SK-N-MC (cell line): Measurements from ENCODE around the gene MRM3.
"Not testable (repeated sequence)": the region's sequence is repeated elsewhere in the genome, so short reads cannot be mapped to it uniquely, and the experiment has no call there.

Experiments
- DNase-seq: peaks from one replicate; pipeline ENCODE4 v3.0.0-alpha.2; 2011; ENCODE audit warnings: low read depth, low spot score
- H3K27ac ChIP-seq: fragments of 200-600 bp; sonication (generic); 2 replicates; pipeline ENCODE4 v1.5.1; 2016; ENCODE audit warnings: mixed run types
- H3K36me3 ChIP-seq: fragments of 200-600 bp; sonication (generic); 2 replicates; pipeline ENCODE4 v1.6.1; 2017; ENCODE audit warnings: antibody characterized with exemption, low read length, mixed read lengths; ENCODE audit not compliant: insufficient read depth
- H3K4me3 ChIP-seq: fragments of 200-600 bp; sonication (generic); 2 replicates; pipeline ENCODE4 v1.5.1; 2016
- H3K9ac ChIP-seq: fragments of 200-600 bp; sonication (generic); 2 replicates; pipeline ENCODE4 v1.8.0; 2017; ENCODE audit warnings: mixed run types, mixed read lengths; ENCODE audit not compliant: insufficient read length
- H3K9me3 ChIP-seq: fragments of 200-600 bp; sonication (generic); 2 replicates; pipeline ENCODE4 v1.6.1; 2017; ENCODE audit warnings: low read depth, mild to moderate bottlenecking, antibody characterized with exemption, low read length, moderate library complexity, mixed read lengths
- EZH2 ChIP-seq: fragments of 200-600 bp; sonication (generic); IDR thresholded peaks from one replicate; pipeline ENCODE4 v1.6.1; 2017; ENCODE audit warnings: antibody characterized with exemption
- FOXP2 ChIP-seq: optimal IDR thresholded peaks from 2 replicates; pipeline ENCODE3; 2011; ENCODE audit warnings: mild to moderate bottlenecking, moderate library complexity; ENCODE audit not compliant: insufficient read depth; ENCODE audit errors: extremely low read length, control extremely low read depth
- POLR2AphosphoS5 ChIP-seq: IDR thresholded peaks from 2 replicates; pipeline ENCODE4 v1.6.1; 2012; ENCODE audit warnings: mild to moderate bottlenecking, low read depth, low read length, borderline replicate concordance

The MRM3 gene

GRCh38 chr17:773016-773415 is 9.1 kb upstream of the MRM3 start:
- Histone ChIP-seq H3K4me3 (no peak overlapping the region), H3K27ac (peak overlapping the region; percentile 70; the same call in 1 of the 2 replicates), H3K9ac (no peak overlapping the region), H3K36me3 (peaks cover 78% of the 10 kb centered on the region), H3K9me3 (no peaks in the 10 kb centered on the region)
- TF ChIP-seq FOXP2 (no peak), POLR2AphosphoS5 (no peak), EZH2 (no peak)
- DNase-seq = no peak

DNA sequence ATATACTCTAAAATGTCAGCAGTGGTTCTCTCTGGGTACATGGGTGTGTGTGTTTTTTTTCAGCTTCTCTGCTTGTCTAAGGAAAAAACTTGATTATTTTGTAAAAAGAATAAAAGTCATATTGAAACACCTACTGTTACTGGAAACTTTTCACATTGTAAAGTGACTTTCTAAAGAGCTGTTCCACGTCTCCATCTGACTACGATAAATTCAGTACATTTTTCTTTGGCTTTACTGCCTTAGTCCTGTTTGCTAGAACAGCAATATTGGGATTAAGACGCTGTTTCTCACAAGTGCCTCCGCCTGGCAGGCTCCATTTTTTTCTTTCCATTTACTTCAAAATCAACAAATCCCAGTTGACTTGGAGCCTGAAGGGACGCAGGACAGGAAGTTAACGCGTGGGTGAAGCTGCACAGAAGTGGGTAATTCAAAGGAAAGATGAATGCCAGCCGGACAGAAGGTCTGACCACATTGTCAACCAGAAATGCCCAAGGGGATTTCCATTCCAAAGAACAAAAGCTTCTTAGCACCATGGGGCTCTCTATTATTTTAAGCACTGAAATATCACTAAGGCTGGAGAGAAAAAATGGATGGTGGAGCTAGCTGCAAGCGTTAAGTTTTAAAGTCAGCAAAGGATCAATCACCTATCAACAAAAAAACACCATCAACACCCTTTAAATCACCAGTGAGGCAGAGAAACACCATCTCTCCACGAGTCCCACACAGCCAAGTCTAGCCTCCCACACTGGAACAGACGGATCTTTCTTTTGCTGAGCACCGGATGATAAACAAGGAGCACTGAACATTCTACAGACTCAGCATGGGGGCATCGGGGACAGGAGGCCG is 8.5 kb upstream of the MRM3 start:
- peaks cover 85% of the 10 kb centered on the region for H3K36me3 ChIP-seq
- no peak for DNase-seq
- peak overlapping the region; percentile 70 for H3K27ac ChIP-seq
- H3K9ac ChIP-seq = peak overlapping the region; percentile 15
- TF ChIP-seq EZH2 (no peak), FOXP2 (no peak), POLR2AphosphoS5 (no peak)
- no peaks in the 10 kb centered on the region for H3K9me3 ChIP-seq
- H3K4me3 ChIP-seq = no peak overlapping the region

DNA sequence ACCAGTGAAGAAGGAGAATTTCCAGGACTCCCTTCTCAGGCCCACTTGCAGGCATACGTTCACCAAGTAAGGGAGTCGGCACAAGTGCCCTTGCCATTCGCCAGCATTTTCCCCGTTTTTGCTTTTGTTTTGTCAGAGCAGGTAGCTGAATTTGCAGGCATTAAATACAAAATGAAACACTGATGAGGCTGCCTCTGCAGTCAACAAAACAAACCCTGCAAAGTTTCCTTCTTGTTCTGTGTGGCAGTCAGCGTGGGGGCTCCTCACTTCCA is 7.9 kb upstream of the MRM3 start:
- Histone ChIP-seq H3K9me3 (no peaks in the 10 kb centered on the region), H3K36me3 (peaks cover 88% of the 10 kb centered on the region), H3K4me3 (no peak overlapping the region), H3K9ac (peak overlapping the region; percentile 15), H3K27ac (no peak overlapping the region)
- DNase-seq = no peak
- TF ChIP-seq POLR2AphosphoS5 = no peak
- TF ChIP-seq FOXP2 = no peak
- no peak for TF ChIP-seq EZH2

DNA sequence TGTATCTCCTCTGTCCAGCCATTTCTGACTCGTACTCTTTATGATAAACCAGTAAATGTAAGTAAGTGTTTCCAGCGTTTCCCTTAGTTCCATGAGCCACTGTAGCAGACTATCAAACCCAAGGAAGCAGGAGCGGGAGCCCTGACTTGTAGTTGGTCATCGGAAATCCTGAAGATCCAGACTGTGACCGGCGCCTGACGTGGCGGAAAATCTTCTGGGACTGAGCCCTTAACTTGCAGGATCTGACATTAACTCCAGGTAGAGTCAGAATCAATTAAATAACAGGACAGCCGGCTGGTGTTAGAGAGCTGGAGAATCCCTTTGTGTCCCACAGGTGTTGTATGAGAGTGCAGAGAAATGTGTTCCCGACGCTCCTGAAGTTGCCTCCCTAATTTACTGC is 4.1 kb upstream of the MRM3 start:
- Histone ChIP-seq H3K36me3 (peaks cover 55% of the 10 kb centered on the region), H3K27ac (no peak overlapping the region), H3K4me3 (no peak overlapping the region), H3K9ac (no peak overlapping the region), H3K9me3 (no peaks in the 10 kb centered on the region)
- no peak for TF ChIP-seq EZH2
- TF ChIP-seq FOXP2 = no peak
- no peak for TF ChIP-seq POLR2AphosphoS5
- no peak for DNase-seq

DNA sequence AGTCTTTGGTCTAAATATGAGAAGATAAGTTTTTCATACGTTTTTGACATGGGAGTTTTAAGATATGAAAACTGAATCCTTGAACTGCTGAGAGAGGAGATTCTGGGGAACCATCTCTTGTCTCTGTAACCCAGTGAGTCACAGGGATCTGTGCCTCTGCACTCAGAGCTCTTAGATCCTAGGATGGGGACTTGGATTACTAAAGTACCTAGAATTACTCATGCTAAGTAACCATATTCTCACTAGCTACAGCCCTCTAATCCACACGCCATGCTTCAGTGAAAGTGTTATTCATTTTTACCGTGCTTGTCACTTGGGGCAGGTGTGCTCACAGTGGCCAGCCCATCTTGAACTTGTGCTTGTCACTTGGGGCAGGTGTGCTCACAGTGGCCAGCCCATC is 2.0 kb downstream of the MRM3 start:
- TF ChIP-seq POLR2AphosphoS5 (no peak), FOXP2 (no peak), EZH2 (no peak)
- no peak for DNase-seq
- Histone ChIP-seq H3K36me3 (peaks cover 32% of the 10 kb centered on the region), H3K27ac (no peak overlapping the region), H3K9ac (no peak overlapping the region), H3K4me3 (no peak overlapping the region), H3K9me3 (no peaks in the 10 kb centered on the region)

GRCh38 chr17:785901-786300 is 3.7 kb downstream of the MRM3 start:
- DNase-seq, H3K4me3 ChIP-seq: not testable (repeated sequence)
- peaks cover 44% of the 10 kb centered on the region for H3K36me3 ChIP-seq

GRCh38 chr17:787641-788221 is 5.6 kb downstream of the MRM3 start:
- TF ChIP-seq EZH2 (no peak), FOXP2 (no peak), POLR2AphosphoS5 (no peak)
- H3K36me3 ChIP-seq = peaks cover 54% of the 10 kb centered on the region

More at GRCh38 chr17:785901-786300, 3.7 kb downstream of the MRM3 start:
- H3K9ac ChIP-seq, H3K27ac ChIP-seq, H3K9me3 ChIP-seq: not testable (repeated sequence)

GRCh38 chr17:788551-788950 is 6.4 kb downstream of the MRM3 start:
- Histone ChIP-seq H3K9ac (no peak overlapping the region), H3K27ac (no peak overlapping the region), H3K9me3 (no peaks in the 10 kb centered on the region), H3K36me3 (peaks cover 54% of the 10 kb centered on the region), H3K4me3 (no peak overlapping the region)
- no peak for DNase-seq
- TF ChIP-seq EZH2 (no peak), POLR2AphosphoS5 (no peak), FOXP2 (no peak)

More at GRCh38 chr17:787641-788221, 5.6 kb downstream of the MRM3 start:
- Histone ChIP-seq H3K27ac (no peak overlapping the region), H3K4me3 (no peak overlapping the region), H3K9ac (no peak overlapping the region), H3K9me3 (no peaks in the 10 kb centered on the region)
- no peak for DNase-seq

DNA sequence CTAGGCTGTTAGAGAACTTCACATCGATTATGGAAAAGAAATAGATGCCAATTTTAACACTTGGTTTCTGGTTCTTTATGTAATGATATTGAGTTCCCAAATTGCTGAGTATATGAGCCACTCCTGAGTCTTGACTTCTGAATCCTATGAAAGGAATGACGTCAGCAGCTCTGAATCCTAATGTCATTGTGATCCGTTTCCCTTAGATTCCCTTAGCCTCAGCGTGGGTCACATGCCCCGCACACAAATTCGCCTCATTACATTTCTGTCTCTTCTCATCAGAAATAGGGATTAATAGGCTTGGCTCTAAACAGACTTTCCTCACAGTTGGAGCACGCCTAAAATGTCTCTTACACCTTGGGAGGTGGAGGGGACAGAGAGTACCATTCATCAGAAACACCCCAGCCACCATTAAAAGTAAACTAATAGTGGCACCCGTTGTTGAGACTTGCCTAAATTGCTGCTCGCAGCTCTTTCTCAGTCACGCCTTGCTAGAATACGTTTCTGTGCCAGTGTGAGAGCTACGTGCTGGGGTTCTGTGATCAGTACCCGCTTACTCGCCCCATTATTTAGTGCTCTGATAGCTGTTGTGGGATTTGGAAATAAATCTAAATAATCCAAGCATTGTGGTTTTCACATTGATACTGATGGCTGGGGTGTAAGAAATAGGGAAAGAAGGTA is 7.1 kb downstream of the MRM3 start:
- Histone ChIP-seq H3K4me3 (no peak overlapping the region), H3K9me3 (no peaks in the 10 kb centered on the region), H3K9ac (no peak overlapping the region), H3K36me3 (peaks cover 48% of the 10 kb centered on the region), H3K27ac (no peak overlapping the region)
- no peak for TF ChIP-seq FOXP2
- no peak for TF ChIP-seq POLR2AphosphoS5
- TF ChIP-seq EZH2 = no peak
- DNase-seq = no peak

- not testable (repeated sequence) for H3K9me3 ChIP-seq, H3K9ac ChIP-seq, DNase-seq, H3K27ac ChIP-seq, H3K4me3 ChIP-seq
- H3K36me3 ChIP-seq = peaks cover 40% of the 10 kb centered on the region
Measured at GRCh38 chr17:789931-790873, 8.0 kb downstream of the MRM3 start.

DNA sequence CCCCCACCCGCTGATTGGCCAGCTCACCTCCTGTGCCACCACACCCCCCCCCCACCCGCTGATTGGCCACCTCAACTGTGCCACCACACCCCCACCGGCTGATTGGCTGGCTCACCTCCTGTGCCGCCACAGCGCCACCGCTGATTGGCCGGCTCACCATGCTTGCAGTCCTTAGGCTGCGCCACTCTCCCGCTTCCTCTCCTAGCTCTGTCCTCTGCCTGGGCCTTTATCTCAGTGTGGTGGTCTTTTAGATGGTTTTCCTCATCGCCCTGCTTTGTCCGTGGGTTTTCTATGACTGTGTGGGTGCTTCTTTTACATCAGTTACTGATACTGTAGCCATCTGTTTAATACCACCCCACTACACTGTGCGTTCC is 8.7 kb downstream of the MRM3 start:
- not testable (repeated sequence) for H3K9ac ChIP-seq, H3K27ac ChIP-seq, H3K4me3 ChIP-seq

More for the DNA sequence above, 8.7 kb downstream of the MRM3 start:
- H3K9me3 ChIP-seq, DNase-seq: not testable (repeated sequence)
- peaks cover 40% of the 10 kb centered on the region for H3K36me3 ChIP-seq
